Neural cell (in vitro differentiated cells): ENCODE measurements around the gene ZFYVE21. TPM values are rescaled to one million over a fixed set of nuclear protein-coding genes. Genes with fewer than 3 reads are reported as not detected.

ENCODE experiments used
- H2AFZ ChIP-seq: fragments of 200-600, 300-800 bp; sonication (generic), shearing (Covaris generic); 2 replicates; pipeline ENCODE4 v1.6.0; 2014; ENCODE audit warnings: low read depth, mild to moderate bottlenecking, antibody characterized with exemption, low read length, moderate library complexity
- H3F3A ChIP-seq: fragments of 200-600 bp; shearing (Covaris generic); 2 replicates; pipeline ENCODE4 v1.6.1; 2016; ENCODE audit warnings: mild to moderate bottlenecking, moderate library complexity, mixed read lengths, antibody characterized with exemption, low read length; ENCODE audit not compliant: insufficient read depth, poor library complexity, severe bottlenecking
- H3K27ac ChIP-seq: fragments of 200-600, 300-800 bp; sonication (generic), shearing (Covaris generic); 2 replicates; pipeline ENCODE4 v1.5.1; 2014; ENCODE audit warnings: mild to moderate bottlenecking, low read length, moderate library complexity
- H3K27me3 ChIP-seq: fragments of 300-800, 200-600 bp; sonication (generic), shearing (Covaris generic); 2 replicates; pipeline ENCODE4 v1.6.0; 2014; ENCODE audit warnings: mild to moderate bottlenecking, low read depth, low read length, moderate library complexity; ENCODE audit not compliant: insufficient read depth
- H3K36me3 ChIP-seq: fragments of 300-800, 200-600 bp; sonication (generic), shearing (Covaris generic); 2 replicates; pipeline ENCODE4 v1.5.1; 2014; ENCODE audit warnings: mild to moderate bottlenecking, antibody characterized with exemption, low read length, moderate library complexity; ENCODE audit not compliant: insufficient read depth
- H3K4me2 ChIP-seq: fragments of 300-800, 200-600 bp; sonication (generic), shearing (Covaris generic); 2 replicates; pipeline ENCODE4 v1.6.0; 2014; ENCODE audit warnings: mild to moderate bottlenecking, low read length
- H3K4me3 ChIP-seq: fragments of 300-800, 200-600 bp; sonication (generic), shearing (Covaris generic); 2 replicates; pipeline ENCODE4 v1.5.1; 2014; ENCODE audit warnings: mild to moderate bottlenecking, low read length, moderate library complexity
- H3K79me2 ChIP-seq: fragments of 200-600 bp; shearing (Covaris generic); replicated peaks from 2 replicates; pipeline ENCODE4 v1.6.0; 2014; ENCODE audit warnings: mild to moderate bottlenecking, low read length, moderate library complexity; ENCODE audit not compliant: insufficient read depth
- H3K9ac ChIP-seq: fragments of 300-800, 200-600 bp; sonication (generic), shearing (Covaris generic); 2 replicates; pipeline ENCODE4 v1.6.1; 2016; ENCODE audit warnings: mild to moderate bottlenecking, low read length, mixed read lengths
- H3K9me2 ChIP-seq: fragments of 200-600 bp; shearing (Covaris generic); 2 replicates; pipeline ENCODE4 v1.6.1; 2016; ENCODE audit warnings: mild to moderate bottlenecking, low read length, mixed read lengths; ENCODE audit not compliant: insufficient read depth
- H3K9me3 ChIP-seq: fragments of 200-600, 300-800 bp; sonication (generic), shearing (Covaris generic); 2 replicates; pipeline ENCODE4 v1.6.1; 2016; ENCODE audit warnings: mild to moderate bottlenecking, mixed run types, low read length, moderate library complexity, mixed read lengths
- H4K20me1 ChIP-seq: fragments of 200-600 bp; shearing (Covaris generic); 2 replicates; pipeline ENCODE4 v1.6.1; 2016; ENCODE audit warnings: mild to moderate bottlenecking, mixed run types; ENCODE audit not compliant: insufficient read depth
- EP300 ChIP-seq: fragments of 450-650 bp; conservative IDR thresholded peaks from 2 replicates; pipeline ENCODE4 v1.6.1; 2014; ENCODE audit warnings: antibody characterized with exemption, mild to moderate bottlenecking, moderate library complexity; ENCODE audit not compliant: poor library complexity, severe bottlenecking
- EZH2 ChIP-seq: fragments of 200-600, 300-800 bp; shearing (Covaris generic), sonication (generic); IDR thresholded peaks from 2 replicates; pipeline ENCODE4 v1.6.1; 2014; ENCODE audit warnings: antibody characterized with exemption, low read length, borderline replicate concordance, mild to moderate bottlenecking; ENCODE audit not compliant: insufficient read depth, poor library complexity, severe bottlenecking
- MXI1 ChIP-seq: fragments of 450-650 bp; conservative IDR thresholded peaks from 2 replicates; pipeline ENCODE4 v1.6.1; 2014; ENCODE audit warnings: antibody characterized with exemption, mild to moderate bottlenecking; ENCODE audit not compliant: poor library complexity, severe bottlenecking
- POLR2AphosphoS5 ChIP-seq: IDR thresholded peaks from 2 replicates; pipeline ENCODE4 v1.6.1; 2012
- RAD21 ChIP-seq: fragments of 450-650 bp; conservative IDR thresholded peaks from 2 replicates; pipeline ENCODE4 v1.6.1; 2014; ENCODE audit warnings: antibody characterized with exemption, mild to moderate bottlenecking, moderate library complexity
- SMC3 ChIP-seq: fragments of 450-650 bp; conservative IDR thresholded peaks from 2 replicates; pipeline ENCODE4 v1.6.1; 2014; ENCODE audit warnings: antibody characterized with exemption, mild to moderate bottlenecking, moderate library complexity; ENCODE audit not compliant: poor library complexity
- TAF1 ChIP-seq: IDR thresholded peaks from 2 replicates; pipeline ENCODE4 v1.6.1; 2012; ENCODE audit warnings: low read depth
- polyA minus RNA-seq: library from RNA; depleted of rRNA, polyadenylated mRNA; stranded (reverse); fragments of >200 nt; gene quantifications from 2 replicates; pipeline ENCODE4 v1.2.3, GENCODE V29; 2014
- polyA plus RNA-seq: library from polyadenylated mRNA; depleted of rRNA; stranded (reverse); fragments of >200 nt; gene quantifications from 2 replicates; pipeline ENCODE4 v1.2.3, GENCODE V29; 2014
- TF ChIP-seq, protein P1 (sequence below): fragments of 450-650 bp; IDR thresholded peaks from 2 replicates; pipeline ENCODE4 v1.5.1; 2014; ENCODE audit warnings: antibody characterized with exemption, mild to moderate bottlenecking, moderate library complexity; ENCODE audit not compliant: poor library complexity, severe bottlenecking
- TF ChIP-seq, protein P2 (sequence below): IDR thresholded peaks from 2 replicates; pipeline ENCODE4 v1.6.1; 2012; ENCODE audit warnings: borderline replicate concordance

ZFYVE21 gene
- polyA plus RNA-seq (99.7 and 106 TPM in 2 replicates), polyA minus RNA-seq (38.5 and 45.0 TPM in 2 replicates)

DNA sequence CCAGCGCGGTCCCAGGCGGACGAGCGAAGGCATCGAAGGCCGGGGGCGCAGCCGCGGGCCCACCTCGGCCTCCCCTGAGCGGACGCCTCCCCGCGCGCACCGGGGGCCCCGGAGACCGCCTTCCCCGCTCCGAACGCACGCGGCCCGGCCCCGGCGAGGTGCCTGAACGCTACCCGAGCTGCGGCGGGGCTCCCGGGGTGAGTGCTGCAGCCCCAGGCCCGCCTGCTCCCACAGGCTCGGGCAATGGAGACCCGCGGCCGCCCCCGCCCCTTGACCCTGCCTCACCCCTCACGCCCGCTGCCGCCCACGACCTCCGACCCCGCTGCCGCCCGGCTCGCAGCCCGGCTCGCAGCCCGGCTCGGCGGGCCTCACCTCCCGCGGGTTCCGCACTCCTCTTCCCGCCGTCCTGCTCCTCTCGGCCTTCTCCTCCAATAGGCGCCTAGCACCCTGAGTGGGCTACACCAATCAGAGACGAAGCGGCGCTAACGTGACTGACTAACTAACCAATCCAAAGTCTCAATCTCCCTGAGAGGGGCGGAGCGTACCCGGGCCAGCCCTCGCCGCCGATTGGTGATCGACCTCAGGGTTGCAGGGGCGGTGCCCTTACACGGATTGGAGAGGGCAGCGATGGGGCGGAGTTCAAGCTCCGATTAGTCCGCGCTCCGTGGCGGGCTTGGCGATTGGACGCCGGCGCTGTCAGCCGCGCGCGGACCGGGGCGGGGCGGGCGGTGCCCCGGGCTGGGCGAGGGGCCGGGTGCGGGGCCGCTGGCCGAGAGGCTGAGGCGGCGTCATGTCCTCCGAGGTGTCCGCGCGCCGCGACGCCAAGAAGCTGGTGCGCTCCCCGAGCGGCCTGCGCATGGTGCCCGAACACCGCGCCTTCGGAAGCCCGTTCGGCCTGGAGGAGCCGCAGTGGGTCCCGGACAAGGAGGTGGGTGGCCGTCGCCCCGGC lies at the start of gene ZFYVE21, which contains the start of gene XRCC3:
Gene ZFYVE21, plus strand, starts transcription at position 759 of the 949 bp plus-strand sequence. Its CDS starts 32 bp downstream, at position 791.
Gene XRCC3, minus strand, starts transcription at position 400 of the 949 bp plus-strand sequence. CDS start 4,364 bp downstream, outside the sequence.
- Histone ChIP-seq H3K36me3 (no peaks in the 10 kb centered on the region), H3K9me3 (no peaks in the 10 kb centered on the region), H4K20me1 (peaks cover 5% of the 10 kb centered on the region), H3F3A (no peaks in the 10 kb centered on the region), H3K79me2 (peaks cover 33% of the 10 kb centered on the region), H3K9ac (peak within 1 kb of the TSS; percentile 67), H2AFZ (no peak within 1 kb of the TSS), H3K27ac (no peak within 1 kb of the TSS), H3K4me3 (peak within 1 kb of the TSS; percentile 89), H3K4me2 (peak within 1 kb of the TSS; percentile 72), H3K9me2 (no peaks in the 10 kb centered on the region), H3K27me3 (no peaks in the 10 kb centered on the region)
- TF ChIP-seq SMC3 (peak; percentile 47), MXI1 (peak; percentile 90), EZH2 (no peak), RAD21 (no peak), EP300 (no peak), TAF1 (no peak), POLR2AphosphoS5 (no peak)
- TF ChIP-seq, protein P1, sequence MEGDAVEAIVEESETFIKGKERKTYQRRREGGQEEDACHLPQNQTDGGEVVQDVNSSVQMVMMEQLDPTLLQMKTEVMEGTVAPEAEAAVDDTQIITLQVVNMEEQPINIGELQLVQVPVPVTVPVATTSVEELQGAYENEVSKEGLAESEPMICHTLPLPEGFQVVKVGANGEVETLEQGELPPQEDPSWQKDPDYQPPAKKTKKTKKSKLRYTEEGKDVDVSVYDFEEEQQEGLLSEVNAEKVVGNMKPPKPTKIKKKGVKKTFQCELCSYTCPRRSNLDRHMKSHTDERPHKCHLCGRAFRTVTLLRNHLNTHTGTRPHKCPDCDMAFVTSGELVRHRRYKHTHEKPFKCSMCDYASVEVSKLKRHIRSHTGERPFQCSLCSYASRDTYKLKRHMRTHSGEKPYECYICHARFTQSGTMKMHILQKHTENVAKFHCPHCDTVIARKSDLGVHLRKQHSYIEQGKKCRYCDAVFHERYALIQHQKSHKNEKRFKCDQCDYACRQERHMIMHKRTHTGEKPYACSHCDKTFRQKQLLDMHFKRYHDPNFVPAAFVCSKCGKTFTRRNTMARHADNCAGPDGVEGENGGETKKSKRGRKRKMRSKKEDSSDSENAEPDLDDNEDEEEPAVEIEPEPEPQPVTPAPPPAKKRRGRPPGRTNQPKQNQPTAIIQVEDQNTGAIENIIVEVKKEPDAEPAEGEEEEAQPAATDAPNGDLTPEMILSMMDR = peak; percentile 29
- TF ChIP-seq, protein P2, sequence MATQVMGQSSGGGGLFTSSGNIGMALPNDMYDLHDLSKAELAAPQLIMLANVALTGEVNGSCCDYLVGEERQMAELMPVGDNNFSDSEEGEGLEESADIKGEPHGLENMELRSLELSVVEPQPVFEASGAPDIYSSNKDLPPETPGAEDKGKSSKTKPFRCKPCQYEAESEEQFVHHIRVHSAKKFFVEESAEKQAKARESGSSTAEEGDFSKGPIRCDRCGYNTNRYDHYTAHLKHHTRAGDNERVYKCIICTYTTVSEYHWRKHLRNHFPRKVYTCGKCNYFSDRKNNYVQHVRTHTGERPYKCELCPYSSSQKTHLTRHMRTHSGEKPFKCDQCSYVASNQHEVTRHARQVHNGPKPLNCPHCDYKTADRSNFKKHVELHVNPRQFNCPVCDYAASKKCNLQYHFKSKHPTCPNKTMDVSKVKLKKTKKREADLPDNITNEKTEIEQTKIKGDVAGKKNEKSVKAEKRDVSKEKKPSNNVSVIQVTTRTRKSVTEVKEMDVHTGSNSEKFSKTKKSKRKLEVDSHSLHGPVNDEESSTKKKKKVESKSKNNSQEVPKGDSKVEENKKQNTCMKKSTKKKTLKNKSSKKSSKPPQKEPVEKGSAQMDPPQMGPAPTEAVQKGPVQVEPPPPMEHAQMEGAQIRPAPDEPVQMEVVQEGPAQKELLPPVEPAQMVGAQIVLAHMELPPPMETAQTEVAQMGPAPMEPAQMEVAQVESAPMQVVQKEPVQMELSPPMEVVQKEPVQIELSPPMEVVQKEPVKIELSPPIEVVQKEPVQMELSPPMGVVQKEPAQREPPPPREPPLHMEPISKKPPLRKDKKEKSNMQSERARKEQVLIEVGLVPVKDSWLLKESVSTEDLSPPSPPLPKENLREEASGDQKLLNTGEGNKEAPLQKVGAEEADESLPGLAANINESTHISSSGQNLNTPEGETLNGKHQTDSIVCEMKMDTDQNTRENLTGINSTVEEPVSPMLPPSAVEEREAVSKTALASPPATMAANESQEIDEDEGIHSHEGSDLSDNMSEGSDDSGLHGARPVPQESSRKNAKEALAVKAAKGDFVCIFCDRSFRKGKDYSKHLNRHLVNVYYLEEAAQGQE = no peak

DNA sequence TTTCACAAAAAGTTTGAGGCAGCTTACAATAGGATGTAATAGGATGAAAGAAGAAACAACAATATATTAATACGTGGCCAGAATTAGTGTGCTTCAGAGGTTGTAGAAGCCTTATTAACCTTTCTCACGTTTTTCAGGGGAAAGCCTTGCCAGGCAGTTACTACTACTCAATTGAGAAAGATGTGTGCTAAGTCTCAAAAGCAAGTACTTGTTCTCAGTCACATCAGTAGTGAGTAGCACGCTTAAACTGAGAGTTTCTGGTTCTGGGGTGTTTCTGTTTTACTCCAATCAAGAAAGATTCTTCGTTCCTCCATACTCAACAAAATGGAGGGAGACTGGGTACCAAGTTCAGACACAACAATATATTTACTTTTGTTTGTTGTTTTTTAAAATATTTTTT lies 47.9 kb upstream of the ZFYVE21 start:
- H3K36me3 ChIP-seq = peaks cover 5% of the 10 kb centered on the region
- H2AFZ ChIP-seq = no peak overlapping the region
- no peaks in the 10 kb centered on the region for H4K20me1 ChIP-seq
- no peak overlapping the region for H3K9ac ChIP-seq
- H3K4me3 ChIP-seq = no peak overlapping the region
- H3K9me3 ChIP-seq = no peaks in the 10 kb centered on the region
- no peaks in the 10 kb centered on the region for H3F3A ChIP-seq
- no peaks in the 10 kb centered on the region for H3K9me2 ChIP-seq
- H3K4me2 ChIP-seq = no peak overlapping the region
- no peak overlapping the region for H3K27ac ChIP-seq
- peaks cover 13% of the 10 kb centered on the region for H3K79me2 ChIP-seq
- H3K27me3 ChIP-seq = no peaks in the 10 kb centered on the region
- no peak for TF ChIP-seq EP300
- TF ChIP-seq POLR2AphosphoS5 = no peak
- TF ChIP-seq TAF1 = no peak
